Osteoblast (primary cell): ENCODE measurements around the gene SPRING1. TPM values are rescaled to one million over a fixed set of nuclear protein-coding genes. Genes with fewer than 3 reads are reported as not detected.

Experiments
- DNase-seq: peaks from one replicate; pipeline ENCODE4 v3.0.0; 2011; ENCODE audit warnings: low spot score, mixed read lengths; ENCODE audit not compliant: insufficient read length; ENCODE audit errors: missing footprints
- H2AFZ ChIP-seq: 2 replicates; pipeline ENCODE4 v1.6.0; 2011; ENCODE audit warnings: mild to moderate bottlenecking, low read length
- H3K27ac ChIP-seq: 2 replicates; pipeline ENCODE4 v1.5.1; 2011; ENCODE audit warnings: mild to moderate bottlenecking, low read depth, low read length, moderate library complexity
- H3K27me3 ChIP-seq: 2 replicates; pipeline ENCODE4 v1.6.0; 2012; ENCODE audit warnings: mild to moderate bottlenecking, control low read depth, inconsistent platforms, low read length, moderate library complexity; ENCODE audit not compliant: insufficient read depth
- H3K36me3 ChIP-seq: 2 replicates; pipeline ENCODE4 v1.5.1; 2011; ENCODE audit warnings: mild to moderate bottlenecking, low read length, control low read depth, moderate library complexity; ENCODE audit not compliant: insufficient read depth
- H3K4me1 ChIP-seq: 2 replicates; pipeline ENCODE4 v1.5.1; 2011; ENCODE audit warnings: mild to moderate bottlenecking, low read length, control low read depth, moderate library complexity; ENCODE audit not compliant: insufficient read depth
- H3K4me2 ChIP-seq: 2 replicates; pipeline ENCODE4 v1.6.0; 2011; ENCODE audit warnings: mild to moderate bottlenecking, low read length; ENCODE audit not compliant: insufficient read depth
- H3K4me3 ChIP-seq: fragments of 200-600 bp; sonication (generic); 3 replicates; pipeline ENCODE4 v1.5.1; 2012; ENCODE audit warnings: mild to moderate bottlenecking, low read length, inconsistent platforms; ENCODE audit not compliant: insufficient read depth
- H3K79me2 ChIP-seq: 2 replicates; pipeline ENCODE4 v1.6.0; 2012; ENCODE audit warnings: mild to moderate bottlenecking, low read length, control low read depth, inconsistent platforms; ENCODE audit not compliant: insufficient read depth
- H3K9me3 ChIP-seq: 2 replicates; pipeline ENCODE4 v1.5.1; 2011; ENCODE audit warnings: low read depth, low read length, control low read depth
- H4K20me1 ChIP-seq: 2 replicates; pipeline ENCODE4 v1.6.0; 2012; ENCODE audit warnings: mild to moderate bottlenecking, low read length, control low read depth; ENCODE audit not compliant: insufficient read depth
- total RNA-seq: library from RNA; depleted of rRNA; stranded (reverse); fragments of >200 nt; gene quantifications from 2 replicates; pipeline ENCODE4 v1.2.3, GENCODE V29; 2012
- TF ChIP-seq, protein P1 (sequence below): IDR thresholded peaks from 2 replicates; pipeline ENCODE4 v1.5.1; 2011; ENCODE audit warnings: mild to moderate bottlenecking, low read depth, low read length, moderate library complexity; ENCODE audit errors: extremely low read depth

SPRING1 gene
- total RNA-seq, 1 donor: 29.0 TPM

DNA sequence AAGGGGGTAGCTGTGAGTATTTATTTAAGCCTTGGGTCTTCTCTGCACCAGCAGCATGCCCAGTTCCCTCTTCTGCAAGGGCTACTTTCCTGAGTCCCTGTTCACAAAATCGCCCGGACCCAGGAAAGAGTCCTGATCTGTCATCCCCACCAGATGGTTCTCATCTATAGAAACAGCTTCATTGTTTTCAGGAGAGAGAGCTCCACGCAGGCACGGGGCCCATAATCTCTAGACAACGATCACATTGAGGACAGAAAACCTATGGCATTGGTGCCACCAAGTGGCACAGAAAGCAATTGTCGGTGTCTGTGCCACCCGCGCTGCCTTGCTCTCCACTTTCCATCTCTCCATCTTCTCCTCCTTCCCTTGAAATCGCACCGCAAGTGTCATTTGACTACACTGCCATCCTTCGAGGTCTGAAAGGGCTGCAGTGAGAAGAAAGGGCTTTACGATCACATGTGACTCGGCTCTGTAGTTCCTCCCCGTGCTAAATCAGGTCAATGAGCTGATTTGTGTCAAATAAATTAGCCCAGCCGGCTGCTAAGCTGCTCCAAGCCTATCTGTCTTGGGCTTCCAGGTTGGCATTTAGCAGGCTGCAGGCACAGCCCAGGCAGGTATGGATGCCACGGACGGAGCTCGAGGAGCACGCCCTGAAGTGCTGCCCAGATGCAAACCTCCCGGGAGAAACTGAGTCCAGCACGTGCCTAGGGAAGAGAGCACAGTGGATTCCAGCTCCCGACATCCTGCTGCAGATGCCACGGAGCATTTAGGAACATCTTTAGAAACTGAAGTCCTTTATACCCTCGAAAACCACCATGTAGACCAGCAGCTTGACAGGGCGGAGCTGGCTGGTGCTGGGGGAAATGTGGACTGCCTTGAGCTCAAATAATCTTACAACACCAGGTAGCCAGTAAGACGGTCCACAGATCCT lies 28.8 kb downstream of the SPRING1 start:
- no peaks in the 10 kb centered on the region for H3K79me2 ChIP-seq
- H4K20me1 ChIP-seq: no peaks in the 10 kb centered on the region
- H3K36me3 ChIP-seq: no peaks in the 10 kb centered on the region
- peak overlapping the region; percentile 93 for H2AFZ ChIP-seq
- peaks cover 12% of the 10 kb centered on the region for H3K4me1 ChIP-seq
- no peaks in the 10 kb centered on the region for H3K9me3 ChIP-seq
- H3K27ac ChIP-seq: no peak overlapping the region
- peak; percentile 59 for DNase-seq
- H3K4me3 ChIP-seq: peak overlapping the region; percentile 62
- TF ChIP-seq, protein P1, sequence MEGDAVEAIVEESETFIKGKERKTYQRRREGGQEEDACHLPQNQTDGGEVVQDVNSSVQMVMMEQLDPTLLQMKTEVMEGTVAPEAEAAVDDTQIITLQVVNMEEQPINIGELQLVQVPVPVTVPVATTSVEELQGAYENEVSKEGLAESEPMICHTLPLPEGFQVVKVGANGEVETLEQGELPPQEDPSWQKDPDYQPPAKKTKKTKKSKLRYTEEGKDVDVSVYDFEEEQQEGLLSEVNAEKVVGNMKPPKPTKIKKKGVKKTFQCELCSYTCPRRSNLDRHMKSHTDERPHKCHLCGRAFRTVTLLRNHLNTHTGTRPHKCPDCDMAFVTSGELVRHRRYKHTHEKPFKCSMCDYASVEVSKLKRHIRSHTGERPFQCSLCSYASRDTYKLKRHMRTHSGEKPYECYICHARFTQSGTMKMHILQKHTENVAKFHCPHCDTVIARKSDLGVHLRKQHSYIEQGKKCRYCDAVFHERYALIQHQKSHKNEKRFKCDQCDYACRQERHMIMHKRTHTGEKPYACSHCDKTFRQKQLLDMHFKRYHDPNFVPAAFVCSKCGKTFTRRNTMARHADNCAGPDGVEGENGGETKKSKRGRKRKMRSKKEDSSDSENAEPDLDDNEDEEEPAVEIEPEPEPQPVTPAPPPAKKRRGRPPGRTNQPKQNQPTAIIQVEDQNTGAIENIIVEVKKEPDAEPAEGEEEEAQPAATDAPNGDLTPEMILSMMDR: peak; percentile 68
- peak overlapping the region; percentile 86 for H3K4me2 ChIP-seq
- peaks cover 26% of the 10 kb centered on the region for H3K27me3 ChIP-seq

DNA sequence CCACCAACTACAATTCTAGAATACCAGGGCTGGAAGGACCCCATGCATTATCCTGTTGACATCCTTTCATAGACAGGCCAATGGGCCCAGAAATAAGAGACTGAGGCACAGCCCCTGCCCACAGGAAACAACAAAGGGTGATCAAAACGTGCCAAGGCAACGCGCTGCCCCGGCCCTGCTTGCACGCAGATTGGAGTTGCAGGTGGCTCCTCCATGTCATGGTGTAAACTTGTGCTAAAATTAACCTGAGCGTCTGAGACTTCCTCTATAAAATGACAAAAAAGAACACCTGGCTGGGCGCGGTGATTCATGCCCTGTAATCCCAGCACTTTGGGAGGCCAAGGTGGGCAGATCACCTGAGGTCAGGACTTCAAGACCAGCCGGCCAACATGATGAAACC lies 30.1 kb downstream of the SPRING1 start:
- no peak overlapping the region for H2AFZ ChIP-seq
- H3K4me3 ChIP-seq: no peak overlapping the region
- H3K27me3 ChIP-seq: peaks cover 26% of the 10 kb centered on the region
- DNase-seq: no peak
- no peak overlapping the region for H3K27ac ChIP-seq
- peaks cover 10% of the 10 kb centered on the region for H3K4me1 ChIP-seq
- H3K36me3 ChIP-seq: no peaks in the 10 kb centered on the region
- no peak overlapping the region for H3K4me2 ChIP-seq
- no peaks in the 10 kb centered on the region for H3K79me2 ChIP-seq
- no peaks in the 10 kb centered on the region for H3K9me3 ChIP-seq
- H4K20me1 ChIP-seq: no peaks in the 10 kb centered on the region
- TF ChIP-seq, protein P1: no peak

DNA sequence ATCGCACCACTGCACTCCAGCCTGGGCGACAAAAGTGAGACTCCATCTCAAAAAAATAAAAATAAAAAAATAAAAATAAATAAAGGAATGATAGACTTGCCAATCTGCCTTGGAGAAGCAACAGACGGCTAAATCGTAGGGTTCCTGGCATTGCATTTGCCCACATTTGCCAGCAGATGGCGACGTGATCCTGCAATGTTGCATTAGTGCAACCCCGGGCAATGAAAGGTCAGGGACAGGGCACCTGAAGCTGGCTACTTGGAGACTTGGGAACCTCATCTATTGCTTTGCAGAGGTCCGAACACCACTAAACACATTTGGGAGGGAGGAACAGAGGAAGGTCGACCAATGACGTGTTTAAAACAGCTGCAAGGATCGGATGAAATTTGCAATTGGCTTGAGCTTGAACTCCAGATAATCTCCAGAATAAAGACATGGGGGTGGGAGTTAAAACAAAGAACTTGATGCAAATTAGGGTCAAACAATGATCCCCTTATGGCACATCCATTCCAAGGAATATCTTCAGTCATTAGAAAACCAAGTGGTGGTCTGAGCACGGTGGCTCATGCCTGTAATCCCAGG lies 34.6 kb downstream of the SPRING1 start:
- Histone ChIP-seq H3K27ac (no peak overlapping the region), H4K20me1 (no peaks in the 10 kb centered on the region), H2AFZ (no peak overlapping the region), H3K4me1 (no peaks in the 10 kb centered on the region), H3K27me3 (no peaks in the 10 kb centered on the region), H3K4me2 (no peak overlapping the region), H3K4me3 (no peak overlapping the region), H3K9me3 (no peaks in the 10 kb centered on the region), H3K36me3 (no peaks in the 10 kb centered on the region), H3K79me2 (no peaks in the 10 kb centered on the region)
- TF ChIP-seq, protein P1: peak; percentile 93
- DNase-seq: peak; percentile 88

GRCh38 chr12:116701432-116701831 lies 36.4 kb downstream of the SPRING1 start:
- H4K20me1 ChIP-seq: no peaks in the 10 kb centered on the region
- H3K4me1 ChIP-seq: no peaks in the 10 kb centered on the region
- no peak overlapping the region for H3K27ac ChIP-seq
- H2AFZ ChIP-seq: no peak overlapping the region
- peaks cover 3% of the 10 kb centered on the region for H3K27me3 ChIP-seq
- H3K4me2 ChIP-seq: no peak overlapping the region
- no peaks in the 10 kb centered on the region for H3K36me3 ChIP-seq
- H3K4me3 ChIP-seq: no peak overlapping the region
- TF ChIP-seq, protein P1: no peak
- no peaks in the 10 kb centered on the region for H3K79me2 ChIP-seq
- H3K9me3 ChIP-seq: no peaks in the 10 kb centered on the region
- no peak for DNase-seq
